CD4-positive, CD25-positive, alpha-beta regulatory T cell (primary cell): ENCODE measurements around the gene VPS13D. TPM values are rescaled to one million over a fixed set of nuclear protein-coding genes. Genes with fewer than 3 reads are reported as not detected.

Source experiments
- ATAC-seq, 2 donors: fragments of 150-1000 bp; cut with Tn5 transposase; one replicate each; pipeline ENCODE4 v1.10.0; 2021; ENCODE audit warnings: low read depth in 2 of 2, moderate number of reproducible peaks in 2 of 2, moderate library complexity in 1 of 2
- DNase-seq, 3 donors: peaks; one replicate each; pipeline versions ENCODE4 v3.0.0 to v3.0.0-alpha.2; 2012 to 2022; ENCODE audit warnings: mixed read lengths in 1 of 3
- H3K27ac ChIP-seq: one replicate; pipeline ENCODE4 v1.7.0; 2013; ENCODE audit warnings: mild to moderate bottlenecking, low read length; ENCODE audit not compliant: insufficient read depth, poor library complexity, severe bottlenecking
- H3K27me3 ChIP-seq: one replicate; pipeline ENCODE4 v1.7.0; 2013; ENCODE audit warnings: low read length; ENCODE audit not compliant: control insufficient read depth, insufficient read depth
- H3K36me3 ChIP-seq: one replicate; pipeline ENCODE4 v1.7.0; 2013; ENCODE audit warnings: mild to moderate bottlenecking, low read length, moderate library complexity; ENCODE audit not compliant: control insufficient read depth, insufficient read depth
- H3K4me1 ChIP-seq: 2 replicates; pipeline ENCODE4 v1.7.0; 2013; ENCODE audit warnings: mild to moderate bottlenecking, low read length; ENCODE audit not compliant: insufficient read depth, control insufficient read depth, poor library complexity, severe bottlenecking
- H3K4me3 ChIP-seq: one replicate; pipeline ENCODE4 v1.7.0; 2013; ENCODE audit warnings: low read depth, mild to moderate bottlenecking, low read length, moderate library complexity
- H3K9me3 ChIP-seq, 2 experiments: 1 replicate in 1 of 2; 2 replicates in 1 of 2; pipeline ENCODE4 v1.7.0; 2013; ENCODE audit warnings: low read length in 2 of 2, mild to moderate bottlenecking in 1 of 2, moderate library complexity in 1 of 2; ENCODE audit not compliant: control insufficient read depth in 2 of 2
- H3K27ac Mint-ChIP-seq, 3 donors: one replicate each; pipeline ENCODE4 v1.8.0; 2020 to 2022; ENCODE audit warnings: mild to moderate bottlenecking in 3 of 3, mixed read lengths in 3 of 3, moderate library complexity in 2 of 3
- H3K27me3 Mint-ChIP-seq: one replicate; pipeline ENCODE4 v1.8.0; 2022; ENCODE audit warnings: mild to moderate bottlenecking, mixed read lengths
- H3K36me3 Mint-ChIP-seq: one replicate; pipeline ENCODE4 v1.8.0; 2020; ENCODE audit warnings: mixed read lengths
- H3K4me1 Mint-ChIP-seq, 4 donors: one replicate each; pipeline ENCODE4 v1.8.0; 2020 to 2022; ENCODE audit warnings: mixed read lengths in 4 of 4, mild to moderate bottlenecking in 1 of 4
- H3K4me3 Mint-ChIP-seq, 4 donors: one replicate each; pipeline ENCODE4 v1.8.0; 2020 to 2022; ENCODE audit warnings: mild to moderate bottlenecking in 4 of 4, mixed read lengths in 4 of 4, moderate library complexity in 3 of 4
- H3K9me3 Mint-ChIP-seq, 7 donors: one replicate each; pipeline ENCODE4 v1.8.0; 2020 to 2022; ENCODE audit warnings: mixed read lengths in 7 of 7, mild to moderate bottlenecking in 3 of 7, moderate library complexity in 2 of 7
- polyA plus RNA-seq, 4 donors: library from polyadenylated mRNA; unstranded; fragments of 300-500 nt; fragmentation: Illumina TruSeq; gene quantifications; one replicate each; pipeline ENCODE4 v1.2.3, GENCODE V29; 2021
- total RNA-seq: library from RNA; stranded (reverse); gene quantifications from one replicate; pipeline ENCODE4 v1.2.3, GENCODE V29; 2022

VPS13D gene, protein sequence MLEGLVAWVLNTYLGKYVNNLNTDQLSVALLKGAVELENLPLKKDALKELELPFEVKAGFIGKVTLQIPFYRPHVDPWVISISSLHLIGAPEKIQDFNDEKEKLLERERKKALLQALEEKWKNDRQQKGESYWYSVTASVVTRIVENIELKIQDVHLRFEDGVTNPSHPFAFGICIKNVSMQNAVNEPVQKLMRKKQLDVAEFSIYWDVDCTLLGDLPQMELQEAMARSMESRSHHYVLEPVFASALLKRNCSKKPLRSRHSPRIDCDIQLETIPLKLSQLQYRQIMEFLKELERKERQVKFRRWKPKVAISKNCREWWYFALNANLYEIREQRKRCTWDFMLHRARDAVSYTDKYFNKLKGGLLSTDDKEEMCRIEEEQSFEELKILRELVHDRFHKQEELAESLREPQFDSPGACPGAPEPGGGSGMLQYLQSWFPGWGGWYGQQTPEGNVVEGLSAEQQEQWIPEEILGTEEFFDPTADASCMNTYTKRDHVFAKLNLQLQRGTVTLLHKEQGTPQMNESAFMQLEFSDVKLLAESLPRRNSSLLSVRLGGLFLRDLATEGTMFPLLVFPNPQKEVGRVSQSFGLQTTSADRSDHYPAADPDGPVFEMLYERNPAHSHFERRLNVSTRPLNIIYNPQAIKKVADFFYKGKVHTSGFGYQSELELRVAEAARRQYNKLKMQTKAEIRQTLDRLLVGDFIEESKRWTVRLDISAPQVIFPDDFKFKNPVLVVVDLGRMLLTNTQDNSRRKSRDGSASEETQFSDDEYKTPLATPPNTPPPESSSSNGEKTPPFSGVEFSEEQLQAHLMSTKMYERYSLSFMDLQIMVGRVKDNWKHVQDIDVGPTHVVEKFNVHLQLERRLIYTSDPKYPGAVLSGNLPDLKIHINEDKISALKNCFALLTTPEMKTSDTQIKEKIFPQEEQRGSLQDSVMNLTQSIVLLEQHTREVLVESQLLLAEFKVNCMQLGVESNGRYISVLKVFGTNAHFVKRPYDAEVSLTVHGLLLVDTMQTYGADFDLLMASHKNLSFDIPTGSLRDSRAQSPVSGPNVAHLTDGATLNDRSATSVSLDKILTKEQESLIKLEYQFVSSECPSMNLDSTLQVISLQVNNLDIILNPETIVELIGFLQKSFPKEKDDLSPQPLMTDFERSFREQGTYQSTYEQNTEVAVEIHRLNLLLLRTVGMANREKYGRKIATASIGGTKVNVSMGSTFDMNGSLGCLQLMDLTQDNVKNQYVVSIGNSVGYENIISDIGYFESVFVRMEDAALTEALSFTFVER (N-terminal part only)
- total RNA-seq (96.0 TPM), polyA plus RNA-seq (10 to 100 TPM in 2 of 4 donors, 1 to 10 TPM in 2; 8.1 to 11.6 (median 9.9) TPM)

DNA sequence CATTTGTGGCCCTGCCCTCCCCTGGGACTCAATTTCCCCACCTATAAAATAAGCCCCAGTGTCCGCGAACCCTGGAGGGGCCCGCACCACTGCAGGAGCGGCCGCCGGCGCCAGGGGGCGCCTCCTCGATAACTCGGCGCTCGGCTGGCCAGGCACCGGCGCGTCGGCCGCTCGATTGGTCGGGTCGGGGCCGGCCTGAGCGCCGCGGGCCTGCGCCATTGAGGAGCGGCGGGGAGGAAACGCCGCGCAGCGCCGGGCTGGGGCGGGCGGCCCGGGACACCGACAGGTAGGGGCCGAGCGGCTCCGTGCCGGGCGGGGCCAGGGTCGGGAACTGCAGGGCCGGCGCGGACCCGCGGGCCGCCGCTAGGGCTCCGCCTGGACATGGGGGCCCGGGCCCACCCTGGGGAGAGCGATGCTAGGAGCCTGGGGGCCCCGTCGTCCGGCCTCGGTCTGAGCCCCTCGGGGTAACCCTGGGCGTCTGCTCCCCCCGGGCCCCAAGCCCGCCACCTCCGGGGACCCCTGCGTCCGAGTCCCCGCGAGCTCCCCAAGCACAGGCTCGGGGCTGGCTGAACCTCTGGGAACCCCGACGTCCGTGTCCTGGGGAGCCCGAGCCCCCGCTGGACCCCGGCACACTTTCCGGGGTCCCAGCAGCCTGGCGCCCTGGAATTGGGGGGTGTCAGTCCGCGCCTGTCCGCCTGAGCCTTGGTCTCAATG lies at the start of gene VPS13D:
VPS13D (plus strand) TSS at position 196 of the 714 bp plus-strand sequence. CDS start 4,237 bp downstream, outside the sequence.
- peak within 1 kb of the TSS; percentile 90 to 99 (median 94) for H3K4me3 Mint-ChIP-seq
- no peaks in the 10 kb centered on the region for H3K27me3 ChIP-seq
- peak within 1 kb of the TSS; percentile 61 for H3K27ac ChIP-seq
- peak within 1 kb of the TSS; percentile 84 to 94 (median 86) for H3K27ac Mint-ChIP-seq
- peak within 1 kb of the TSS; percentile 74 for H3K4me3 ChIP-seq
- DNase-seq, result peak; percentile 75 to 88 (median 84)
- peaks cover 29% of the 10 kb centered on the region for H3K4me1 ChIP-seq
- H3K36me3 Mint-ChIP-seq, result peaks cover 3% of the 10 kb centered on the region
- H3K9me3 ChIP-seq, result no peaks in the 10 kb centered on the region
- H3K36me3 ChIP-seq, result peaks cover 6% of the 10 kb centered on the region
- H3K27me3 Mint-ChIP-seq, result peaks cover 11% of the 10 kb centered on the region
- H3K4me1 Mint-ChIP-seq, result peaks cover 10 to 38% (median 30%) of the 10 kb centered on the region in 4 donors
- peaks cover 0 to 2% (median 0%) of the 10 kb centered on the region in 7 donors for H3K9me3 Mint-ChIP-seq
- peak; percentile 95 to 96 for ATAC-seq

DNA sequence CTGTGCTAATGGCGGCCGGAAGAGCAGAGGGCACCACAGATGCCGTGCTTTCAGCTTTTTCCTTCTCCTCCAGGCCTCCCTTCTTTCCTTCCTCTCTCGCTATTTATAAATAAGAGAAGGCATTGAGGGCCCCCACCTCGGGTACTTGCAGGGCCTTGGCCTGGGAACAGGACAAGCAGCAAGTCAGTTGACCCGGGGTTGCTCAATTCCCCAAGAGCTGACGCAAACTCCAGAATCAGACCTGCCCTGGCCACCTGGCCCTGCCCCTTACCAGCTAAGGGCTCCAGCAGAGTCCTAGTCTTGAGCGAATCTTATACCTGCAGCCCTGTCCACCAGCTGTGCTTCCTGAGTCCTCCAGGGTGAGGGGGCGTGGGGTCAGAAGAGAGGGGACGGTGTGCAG lies 49.5 kb upstream of the VPS13D start:
- peaks cover 99% of the 10 kb centered on the region for H3K4me1 ChIP-seq
- no peak overlapping the region for H3K4me3 ChIP-seq
- ATAC-seq, result no peak
- no peak for DNase-seq
- no peaks in the 10 kb centered on the region for H3K9me3 ChIP-seq
- Mint-ChIP-seq H3K4me1 (peaks cover 24 to 96% (median 71%) of the 10 kb centered on the region in 4 donors), H3K36me3 (peaks cover 14% of the 10 kb centered on the region), H3K27ac (peak overlapping the region; percentile 95 to 99 (median 98)), H3K4me3 (peak overlapping the region; percentile 89 to 100 (median 92)), H3K9me3 (no peaks in the 10 kb centered on the region), H3K27me3 (no peaks in the 10 kb centered on the region)
- peak overlapping the region; percentile 97 for H3K27ac ChIP-seq
- peaks cover 25% of the 10 kb centered on the region for H3K36me3 ChIP-seq
- H3K27me3 ChIP-seq, result no peaks in the 10 kb centered on the region

DNA sequence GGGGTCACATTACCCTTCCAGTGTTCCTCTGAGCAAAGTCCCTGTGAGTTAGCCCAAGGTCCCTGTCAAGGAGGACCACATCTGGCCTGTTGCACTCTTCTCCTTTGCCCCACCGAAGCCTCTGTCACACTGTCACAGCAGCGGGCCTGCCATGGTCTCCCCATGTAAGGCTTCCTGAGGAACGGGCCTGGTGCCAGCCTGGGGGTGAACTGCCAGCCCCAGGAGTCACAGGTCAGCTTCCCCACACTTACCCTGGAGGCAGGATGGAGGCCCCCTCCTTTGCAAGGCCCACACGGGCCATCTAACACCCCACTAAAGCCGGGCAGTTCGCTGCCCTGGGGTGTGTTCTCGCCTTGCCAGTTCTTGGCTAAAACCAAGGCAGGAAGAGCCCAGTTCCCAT lies 48.9 kb upstream of the VPS13D start:
- Mint-ChIP-seq H3K36me3 (peaks cover 14% of the 10 kb centered on the region), H3K9me3 (no peaks in the 10 kb centered on the region), H3K4me1 (peaks cover 24 to 96% (median 75%) of the 10 kb centered on the region in 4 donors), H3K27me3 (no peaks in the 10 kb centered on the region), H3K4me3 (peak overlapping the region in 3 of 4 donors; percentile 65 to 100 (median 74)), H3K27ac (peak overlapping the region; percentile 95 to 99 (median 98))
- peaks cover 99% of the 10 kb centered on the region for H3K4me1 ChIP-seq
- no peaks in the 10 kb centered on the region for H3K27me3 ChIP-seq
- peaks cover 25% of the 10 kb centered on the region for H3K36me3 ChIP-seq
- peak overlapping the region; percentile 97 for H3K27ac ChIP-seq
- no peak for ATAC-seq
- no peak overlapping the region for H3K4me3 ChIP-seq
- no peak for DNase-seq
- H3K9me3 ChIP-seq, result no peaks in the 10 kb centered on the region

DNA sequence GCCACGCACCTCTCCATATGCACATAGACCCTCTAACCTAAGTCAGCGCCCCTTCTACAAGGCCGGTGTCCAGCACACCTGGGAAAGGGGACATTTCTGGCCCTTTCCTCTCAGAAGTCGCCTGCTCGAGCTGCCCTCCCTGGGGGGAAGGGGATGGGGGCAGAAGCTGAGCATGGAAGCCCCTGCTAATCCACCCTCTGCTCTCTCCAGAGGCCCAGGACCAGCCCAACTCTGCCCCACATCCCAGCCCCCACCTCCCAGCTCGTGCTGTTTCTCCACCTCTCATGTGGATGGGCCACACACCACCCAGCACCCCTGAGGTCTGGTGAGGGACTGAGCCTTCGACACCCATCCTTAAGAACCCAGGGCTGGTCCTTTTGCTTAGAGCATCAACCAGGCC lies 48.3 kb upstream of the VPS13D start:
- peak overlapping the region; percentile 95 to 99 (median 98) for H3K27ac Mint-ChIP-seq
- no peaks in the 10 kb centered on the region for H3K9me3 Mint-ChIP-seq
- H3K36me3 Mint-ChIP-seq, result peaks cover 17% of the 10 kb centered on the region
- Histone ChIP-seq H3K36me3 (peaks cover 27% of the 10 kb centered on the region), H3K9me3 (no peaks in the 10 kb centered on the region), H3K4me1 (peaks cover 99% of the 10 kb centered on the region), H3K27ac (peak overlapping the region; percentile 97), H3K27me3 (no peaks in the 10 kb centered on the region), H3K4me3 (no peak overlapping the region)
- peak overlapping the region; percentile 55 to 100 (median 70) for H3K4me3 Mint-ChIP-seq
- DNase-seq (no peak), ATAC-seq (no peak)
- H3K4me1 Mint-ChIP-seq, result peaks cover 19 to 96% (median 74%) of the 10 kb centered on the region in 4 donors
- H3K27me3 Mint-ChIP-seq, result no peaks in the 10 kb centered on the region

DNA sequence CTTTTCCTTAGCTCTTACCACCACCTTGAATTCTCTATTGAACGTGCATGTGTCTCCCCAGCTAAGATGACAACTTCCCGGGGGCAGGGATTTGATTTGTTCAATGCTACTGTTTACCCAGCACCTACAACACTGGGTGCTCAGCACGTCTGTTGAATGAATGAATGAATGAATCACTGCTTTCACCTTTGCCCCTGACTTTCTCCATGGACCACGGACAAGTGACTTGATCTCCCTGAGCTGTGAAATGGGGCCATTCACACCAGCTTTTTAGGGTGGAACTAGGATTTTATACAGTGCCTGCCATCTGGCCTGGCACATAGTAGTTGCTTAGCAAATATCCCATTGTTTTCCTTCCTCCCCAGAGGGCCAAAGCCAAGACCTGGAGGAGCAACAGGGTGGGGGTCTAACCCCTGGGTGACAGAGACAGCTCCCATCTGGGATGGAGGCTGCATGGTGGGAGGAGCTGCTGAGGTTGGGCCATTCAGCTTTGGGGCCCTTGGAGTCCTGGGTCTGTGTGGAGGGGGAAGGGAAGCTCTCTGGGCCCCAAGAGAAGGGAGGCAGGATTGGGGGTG lies 47.3 kb upstream of the VPS13D start:
- Mint-ChIP-seq H3K9me3 (no peaks in the 10 kb centered on the region), H3K4me1 (peaks cover 21 to 98% (median 76%) of the 10 kb centered on the region in 4 donors), H3K4me3 (peak overlapping the region; percentile 65 to 100 (median 81)), H3K27me3 (no peaks in the 10 kb centered on the region), H3K36me3 (peaks cover 21% of the 10 kb centered on the region), H3K27ac (peak overlapping the region; percentile 95 to 99 (median 98))
- Histone ChIP-seq H3K4me1 (peaks cover 98% of the 10 kb centered on the region), H3K4me3 (peak overlapping the region; percentile 35), H3K9me3 (no peaks in the 10 kb centered on the region), H3K27ac (peak overlapping the region; percentile 97), H3K27me3 (no peaks in the 10 kb centered on the region), H3K36me3 (peaks cover 27% of the 10 kb centered on the region)
- no peak for ATAC-seq
- no peak for DNase-seq

DNA sequence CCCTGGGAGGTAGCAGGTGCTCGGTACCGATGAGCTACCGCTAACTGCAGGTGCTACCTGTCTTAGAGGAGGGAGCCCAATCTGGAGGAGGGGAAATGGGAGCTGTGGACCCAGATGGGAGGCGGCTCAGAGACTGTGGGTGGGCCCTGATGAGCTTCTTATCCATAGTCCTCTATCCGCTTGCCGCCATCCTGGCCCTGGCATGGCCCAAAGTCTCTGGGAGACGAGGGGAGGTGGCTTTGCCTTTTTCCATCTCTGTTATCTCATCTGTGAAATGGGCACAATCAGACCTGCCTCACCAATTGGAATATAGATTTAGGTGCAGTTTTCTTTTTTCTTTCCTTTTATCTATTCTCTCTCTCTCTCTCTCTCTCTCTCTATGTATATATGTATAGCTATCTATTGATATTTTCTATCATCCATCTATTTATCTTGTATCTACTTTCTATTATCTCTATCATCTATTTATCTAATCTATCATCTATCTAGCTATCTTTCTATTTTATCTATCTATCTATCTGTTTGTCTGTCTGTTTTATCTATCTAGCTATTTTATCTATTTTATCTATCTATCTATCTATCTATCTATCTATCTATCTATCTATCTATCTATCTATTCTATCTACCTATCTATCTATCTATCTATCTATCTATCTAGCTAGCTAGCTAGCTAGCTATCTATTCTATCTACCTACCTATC lies 46.6 kb upstream of the VPS13D start:
- H3K9me3 Mint-ChIP-seq, result peaks cover 0 to 2% (median 0%) of the 10 kb centered on the region in 7 donors
- DNase-seq (no peak), ATAC-seq (no peak)
- Histone ChIP-seq H3K27me3 (no peaks in the 10 kb centered on the region), H3K9me3 (no peaks in the 10 kb centered on the region), H3K4me3 (peak overlapping the region; percentile 35), H3K4me1 (peaks cover 99% of the 10 kb centered on the region), H3K27ac (peak overlapping the region; percentile 97), H3K36me3 (peaks cover 31% of the 10 kb centered on the region)
- H3K4me1 Mint-ChIP-seq, result peaks cover 22 to 98% (median 77%) of the 10 kb centered on the region in 4 donors
- peaks cover 24% of the 10 kb centered on the region for H3K36me3 Mint-ChIP-seq
- peak overlapping the region; percentile 74 to 100 (median 84) for H3K4me3 Mint-ChIP-seq
- H3K27ac Mint-ChIP-seq, result peak overlapping the region; percentile 95 to 99 (median 98)
- H3K27me3 Mint-ChIP-seq, result no peaks in the 10 kb centered on the region
